Stimulated activated CD8-positive, alpha-beta memory T cell treated with anti-CD3 and anti-CD28 coated beads, Interleukin-15, amount 100 ng/mL, for 48 hours (primary cell): ENCODE data around the gene ZFR.
A peak's percentile ranks its signal among the peaks of the same experiment; 100 is the strongest.
"Not testable (repeated sequence)": the region's sequence is repeated elsewhere in the genome, so short reads cannot be mapped to it uniquely, and the experiment has no call there.

Experiments
- DNase-seq, 2 donors: peaks; one replicate each; pipeline ENCODE4 v3.0.0-alpha.2; 2020; ENCODE audit warnings: low read depth in 2 of 2

ZFR gene

GRCh38 chr5:32450952-32451351 lies 6.4 kb upstream of the ZFR start:
- DNase-seq: no peak

GRCh38 chr5:32449262-32449661 lies 4.7 kb upstream of the ZFR start:
- DNase-seq: no peak

- no peak for DNase-seq
Observed at GRCh38 chr5:32446630-32447029, 2.1 kb upstream of the ZFR start.

GRCh38 chr5:32445831-32446614 lies 1.5 kb upstream of the ZFR start:
- no peak for DNase-seq

DNA sequence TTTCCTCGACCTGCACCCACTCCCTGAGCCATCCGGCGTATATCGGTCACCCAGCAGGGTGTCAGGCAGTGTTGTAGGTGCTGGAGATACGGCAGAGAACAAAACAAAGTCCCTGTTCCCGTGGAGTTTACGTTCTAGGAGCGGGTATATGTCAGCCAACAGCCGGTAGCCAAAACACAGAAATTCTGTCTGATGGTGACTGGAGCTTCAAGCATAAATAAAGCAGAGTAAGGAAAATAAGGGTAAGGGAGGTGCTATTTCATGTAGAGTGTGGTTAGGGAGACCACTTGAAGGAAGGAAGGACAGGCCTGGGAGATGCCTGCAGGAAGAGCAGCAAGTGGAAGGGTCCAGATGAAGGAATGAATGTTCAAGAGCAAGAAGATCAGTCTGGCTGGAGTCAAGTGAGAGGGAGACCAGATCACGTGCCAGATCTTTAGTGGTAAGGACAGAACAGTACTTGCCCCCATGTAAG lies 783 bp upstream of the ZFR start:
- DNase-seq: no peak

- peak; percentile 24 to 34 for DNase-seq
Observed at GRCh38 chr5:32443541-32444430, 754 bp downstream of the ZFR start.

GRCh38 chr5:32443145-32443540 lies 1.4 kb downstream of the ZFR start:
- peak; percentile 15 to 30 for DNase-seq

DNA sequence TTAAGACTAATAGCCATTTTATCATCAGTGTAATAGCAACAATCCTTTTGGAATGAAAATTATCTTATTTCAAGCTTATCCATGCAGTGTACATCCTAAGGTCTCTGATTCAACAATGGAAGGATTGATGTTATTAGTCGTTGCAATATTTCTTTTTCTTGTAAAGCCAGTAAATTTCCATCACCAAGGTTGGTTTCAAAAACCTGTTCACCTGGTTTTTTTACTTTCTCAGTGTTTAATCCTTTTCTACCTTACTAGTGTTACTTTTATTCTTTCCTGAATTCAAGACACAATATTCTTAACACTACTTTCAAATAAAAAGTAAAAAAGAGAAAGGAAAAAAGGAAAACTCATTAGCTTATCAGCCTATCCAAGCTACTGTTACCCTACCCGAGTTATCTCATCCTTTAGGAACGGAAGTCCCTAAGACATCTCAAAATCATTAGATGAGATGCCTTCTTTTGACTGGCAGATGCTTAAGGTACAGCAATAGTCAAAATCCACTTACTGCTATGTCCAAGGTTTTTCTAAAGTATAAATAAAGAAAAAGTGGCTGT lies 5.4 kb downstream of the ZFR start:
- DNase-seq: no peak

DNA sequence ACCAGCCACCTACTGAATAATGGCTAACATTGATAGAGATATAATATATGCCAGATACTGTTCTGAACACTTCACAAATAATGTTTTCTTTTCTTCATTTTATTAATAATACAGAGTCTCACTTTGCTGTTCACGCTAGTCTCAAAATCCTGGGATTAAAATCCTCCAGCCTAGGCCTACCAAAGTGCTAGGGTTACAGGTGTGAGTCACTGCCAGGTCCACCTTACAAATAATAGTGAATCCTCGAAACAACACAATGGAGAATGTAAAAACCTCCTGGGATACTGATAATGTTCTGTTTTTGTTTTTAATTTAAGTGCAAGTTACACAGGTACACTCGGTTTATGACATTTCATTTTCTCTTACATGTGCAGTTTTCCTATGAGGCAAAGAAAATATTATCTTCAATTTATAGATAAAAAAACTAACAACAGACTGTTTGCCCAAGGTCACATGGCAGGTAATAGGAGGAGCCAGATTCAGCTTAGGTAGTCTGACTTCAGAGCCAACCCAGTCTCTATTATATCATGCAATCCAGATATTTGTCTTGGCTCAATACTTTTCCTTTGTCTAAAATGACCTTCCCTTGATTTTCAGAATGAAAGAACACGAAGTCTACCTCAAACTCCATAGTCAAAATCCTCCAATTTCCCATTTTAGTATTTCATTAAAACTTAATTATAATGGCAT lies 7.8 kb downstream of the ZFR start:
- DNase-seq: no peak

GRCh38 chr5:32435383-32435782 lies 9.2 kb downstream of the ZFR start:
- no peak for DNase-seq

DNA sequence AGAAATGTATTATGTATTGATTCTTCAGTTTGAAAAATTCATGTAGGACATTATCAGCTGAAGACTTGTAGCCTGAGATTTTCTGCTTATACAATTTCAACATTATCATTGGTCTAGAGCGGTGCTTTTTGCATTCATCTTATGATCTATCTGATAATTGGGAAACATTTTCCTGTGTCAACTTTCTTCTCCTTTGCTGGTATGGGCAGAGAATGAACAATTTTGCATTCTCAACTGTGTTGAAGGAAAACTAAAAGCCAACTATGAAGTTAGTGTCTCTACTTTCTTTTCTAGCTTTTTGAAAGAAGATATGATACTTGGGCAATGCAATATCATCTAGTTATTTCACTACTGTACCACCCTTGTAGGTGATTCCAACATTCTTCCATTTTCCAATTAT lies 10.3 kb downstream of the ZFR start:
- no peak for DNase-seq

- no peak for DNase-seq
Observed at GRCh38 chr5:32432633-32433032, 11.9 kb downstream of the ZFR start.

DNA sequence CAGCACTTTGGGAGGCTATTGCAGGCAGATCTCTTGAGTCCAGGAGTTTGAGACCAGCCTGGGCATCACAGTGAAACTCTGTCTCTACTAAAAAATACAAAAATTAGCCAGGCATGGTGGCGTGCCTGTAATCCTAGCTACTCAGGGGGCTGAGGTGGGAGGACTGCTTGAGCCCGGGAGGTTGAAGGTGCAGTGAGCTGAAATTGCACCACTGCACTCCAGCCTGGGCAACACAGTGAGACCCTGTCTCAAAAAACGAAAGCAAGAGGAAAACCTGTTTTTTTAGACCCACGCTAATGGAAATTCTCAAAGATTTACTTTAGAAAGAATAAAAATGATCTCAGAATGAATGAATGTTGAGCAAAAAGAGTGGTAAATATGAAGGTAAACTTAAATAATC lies 13.7 kb downstream of the ZFR start:
- DNase-seq: not testable (repeated sequence)

GRCh38 chr5:32428426-32428825 lies 16.1 kb downstream of the ZFR start:
- DNase-seq: no peak

GRCh38 chr5:32426440-32427151 lies 17.9 kb downstream of the ZFR start:
- no peak for DNase-seq

GRCh38 chr5:32422697-32423096 lies 21.8 kb downstream of the ZFR start:
- DNase-seq: no peak

DNA sequence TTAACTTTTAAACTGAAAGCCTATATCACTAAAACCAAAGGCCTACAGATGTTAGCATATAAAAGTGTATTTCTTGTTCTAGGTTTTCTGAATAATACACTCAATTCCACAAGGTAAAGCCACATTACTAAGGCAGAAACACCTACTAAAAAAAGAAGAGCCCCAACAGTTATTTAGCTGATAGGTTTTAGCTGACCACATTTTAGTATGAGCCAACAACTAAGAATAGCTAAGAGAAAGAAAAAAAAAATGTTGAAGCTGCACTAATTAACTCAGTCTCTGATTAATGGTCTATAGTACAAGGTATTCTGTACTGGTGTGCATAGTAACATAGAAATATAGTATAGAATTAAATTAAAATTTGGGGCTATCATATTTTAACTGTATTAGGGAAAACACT lies 23.5 kb downstream of the ZFR start:
- DNase-seq: no peak

DNA sequence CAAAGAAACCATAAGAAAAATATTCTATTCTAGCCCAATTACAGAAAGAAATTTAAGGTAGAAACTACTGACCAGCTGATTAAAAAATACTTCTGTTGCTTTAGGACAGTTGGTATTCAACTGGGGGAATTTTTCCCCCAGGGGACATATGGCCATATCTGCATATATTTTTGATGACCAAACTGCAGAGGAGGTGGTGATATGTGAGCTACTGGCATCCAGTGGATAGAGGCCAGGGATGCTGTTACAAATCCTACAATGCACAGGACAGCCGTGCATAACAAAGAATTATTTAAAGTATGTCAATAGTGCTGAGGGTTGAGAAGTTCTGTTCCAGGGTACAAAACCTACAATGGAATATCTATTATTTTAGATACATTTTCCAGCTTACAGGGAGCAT lies 24.0 kb downstream of the ZFR start:
- DNase-seq: no peak

- DNase-seq: no peak
Observed at GRCh38 chr5:32419791-32420190, 24.7 kb downstream of the ZFR start.

- no peak for DNase-seq
Observed at GRCh38 chr5:32413466-32414263, 30.9 kb downstream of the ZFR start.

DNA sequence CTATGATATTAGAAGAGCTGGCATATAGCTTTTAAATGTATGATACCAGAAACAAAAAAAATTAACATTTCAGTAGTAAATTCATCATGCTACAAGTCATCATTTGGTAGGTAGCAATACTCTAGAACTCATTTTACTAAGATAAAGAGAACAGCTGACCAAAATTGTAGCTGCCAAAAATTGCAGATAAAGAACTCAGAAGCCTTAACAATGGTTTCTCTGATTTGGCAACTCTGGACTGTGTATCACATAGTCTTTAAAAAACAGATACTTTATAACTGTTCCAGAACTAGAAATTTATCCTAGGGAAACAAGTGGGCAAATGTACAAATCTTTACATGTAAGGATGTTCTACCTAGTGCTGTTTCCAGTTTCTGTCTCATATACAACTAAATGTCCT lies 33.9 kb downstream of the ZFR start:
- DNase-seq: no peak
